ENCODE data around the gene CEBPG. TPM values are rescaled to one million over a fixed set of nuclear protein-coding genes. Genes with fewer than 3 reads are reported as not detected.

The CEBPG gene
- total and polyA plus RNA-seq, 9 of the 15 experiments (the other 6 are each of a cell fraction or from before 2014, with no cell fraction given): 9.5 to 34.9 (median 30.9) TPM

GRCh38 chr19:33391631-33392249 lies 18.2 kb downstream of the CEBPG start:
- in situ Hi-C loops (cut with MboI): no loop called here
- CTCF ChIA-PET (ENCODE audit: low intra/inter-chr PET ratio): no interaction called here

More at GRCh38 chr19:33391631-33392249, 18.2 kb downstream of the CEBPG start:
- Histone ChIP-seq H3K79me2 (ENCODE audit: control insufficient read depth, insufficient read depth, low read length) (no peaks in the 10 kb centered on the region), H3K4me1 (replicated peaks in 1 of 2; ENCODE audit: control insufficient read depth in 2 of 2, insufficient read depth in 2 of 2, low read length in 2 of 2) (peaks cover 0 to 62% of the 10 kb centered on the region in 2 experiments; a peak in 2 of 5 replicates), H3K4me2 (ENCODE audit: insufficient read depth, low read length) (no peak overlapping the region), H3K9me1 (ENCODE audit: control insufficient read depth, insufficient read depth, low read length) (peaks cover 2% of the 10 kb centered on the region), H4K20me1 (replicated peaks; ENCODE audit: control insufficient read depth, insufficient read depth, low read length) (peaks cover 39% of the 10 kb centered on the region), H3K27me3 (ENCODE audit: control insufficient read depth in 2 of 2, insufficient read depth in 2 of 2, low read length in 2 of 2) (no peaks in the 10 kb centered on the region), H3K27ac (ENCODE audit: extremely low read depth, low read depth, low read length) (no peak overlapping the region), H2AFZ (ENCODE audit: low read depth, low read length) (no peak overlapping the region), H3K9me3 (replicated peaks; ENCODE audit: control insufficient read depth, insufficient read depth, low read depth, low read length) (no peaks in the 10 kb centered on the region), H3K4me3 (no peak overlapping the region), H3K9ac (ENCODE audit: insufficient read depth in 1 of 2, low read depth in 2 of 2, low read length in 2 of 2) (no peak overlapping the region), H3K36me3 (ENCODE audit: control insufficient read depth, insufficient read depth, low read length) (0 out of 3 replicates have a peak, but pooled peaks cover 1% of the 10 kb centered on the region)
- POLR2A ChIA-PET: interaction anchor here (1.0 to 1.8 kb wide), 6 partner anchors 10 to 18 kb away, joined by 3 to 11 read pairs (median 5); partner anchors contain the start of gene CEBPG
- no TSS peak for BruUV-seq (replicated peaks)
- 42% methylated on average over 11 of the region's 12 CpGs for WGBS (ENCODE audit: insufficient coverage, low coverage, missing lambda C conversion rate)
- TF ChIP-seq MBD1 (CRISPR knock-in tag; IDR thresholded peaks at IDR 0.05) (no peak), ZBTB49 (CRISPR knock-in tag; IDR thresholded peaks at IDR 0.05; ENCODE audit: borderline replicate concordance) (no peak), BCLAF1 (IDR thresholded peaks at IDR 0.05; ENCODE audit: borderline replicate concordance in 1 of 2, control insufficient read depth in 1 of 2, low read depth in 2 of 2, low read length in 1 of 2) (no peak), IRF9 (tag; IDR thresholded peaks at IDR 0.05) (no peak), TRIM28 (IDR thresholded peaks at IDR 0.05) (no peak)
- peak; percentile 37; the same call in 2 of the 3 replicates for ATAC-seq
- no peak for FAIRE-seq
- intact Hi-C loops (cut with micrococcal nuclease): no loop called here
- no peak for DNase-seq (ENCODE audit: extremely low read depth in 1 of 4, low spot score in 3 of 4)

All from K562 (cell line).